Stimulated activated CD8-positive, alpha-beta memory T cell treated with anti-CD3 and anti-CD28 coated beads, Interleukin-15, amount 100 ng/mL, for 48 hours (primary cell): ENCODE measurements around the gene PRSS8.

Experiments
- DNase-seq, 2 donors: peaks; one replicate each; pipeline ENCODE4 v3.0.0-alpha.2; 2020; ENCODE audit warnings: low read depth in 2 of 2

PRSS8 gene

GRCh38 chr16:31082368-31083045 is 53.0 kb downstream of the PRSS8 start:
- no peak for DNase-seq
